RPMI7951 (cell line): ENCODE measurements around the gene TRIM38. TPM values are rescaled to one million over a fixed set of nuclear protein-coding genes. Genes with fewer than 3 reads are reported as not detected.
A peak's percentile ranks its signal among the peaks of the same experiment; 100 is the strongest.
"Not testable (repeated sequence)": the region's sequence is repeated elsewhere in the genome, so short reads cannot be mapped to it uniquely, and the experiment has no call there.

ENCODE experiments used
- DNase-seq: peaks from one replicate; pipeline ENCODE4 v3.0.0-alpha.2; 2012; ENCODE audit warnings: low read depth
- total RNA-seq: library from RNA; depleted of rRNA; stranded (reverse); fragments of >200 nt; shearing (Covaris generic); gene quantifications from 2 replicates; pipeline ENCODE4 v1.2.3, GENCODE V29; 2014; rRNA removed

TRIM38 gene, protein sequence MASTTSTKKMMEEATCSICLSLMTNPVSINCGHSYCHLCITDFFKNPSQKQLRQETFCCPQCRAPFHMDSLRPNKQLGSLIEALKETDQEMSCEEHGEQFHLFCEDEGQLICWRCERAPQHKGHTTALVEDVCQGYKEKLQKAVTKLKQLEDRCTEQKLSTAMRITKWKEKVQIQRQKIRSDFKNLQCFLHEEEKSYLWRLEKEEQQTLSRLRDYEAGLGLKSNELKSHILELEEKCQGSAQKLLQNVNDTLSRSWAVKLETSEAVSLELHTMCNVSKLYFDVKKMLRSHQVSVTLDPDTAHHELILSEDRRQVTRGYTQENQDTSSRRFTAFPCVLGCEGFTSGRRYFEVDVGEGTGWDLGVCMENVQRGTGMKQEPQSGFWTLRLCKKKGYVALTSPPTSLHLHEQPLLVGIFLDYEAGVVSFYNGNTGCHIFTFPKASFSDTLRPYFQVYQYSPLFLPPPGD
- 7.7 and 9.1 TPM in 2 replicates for total RNA-seq

DNA sequence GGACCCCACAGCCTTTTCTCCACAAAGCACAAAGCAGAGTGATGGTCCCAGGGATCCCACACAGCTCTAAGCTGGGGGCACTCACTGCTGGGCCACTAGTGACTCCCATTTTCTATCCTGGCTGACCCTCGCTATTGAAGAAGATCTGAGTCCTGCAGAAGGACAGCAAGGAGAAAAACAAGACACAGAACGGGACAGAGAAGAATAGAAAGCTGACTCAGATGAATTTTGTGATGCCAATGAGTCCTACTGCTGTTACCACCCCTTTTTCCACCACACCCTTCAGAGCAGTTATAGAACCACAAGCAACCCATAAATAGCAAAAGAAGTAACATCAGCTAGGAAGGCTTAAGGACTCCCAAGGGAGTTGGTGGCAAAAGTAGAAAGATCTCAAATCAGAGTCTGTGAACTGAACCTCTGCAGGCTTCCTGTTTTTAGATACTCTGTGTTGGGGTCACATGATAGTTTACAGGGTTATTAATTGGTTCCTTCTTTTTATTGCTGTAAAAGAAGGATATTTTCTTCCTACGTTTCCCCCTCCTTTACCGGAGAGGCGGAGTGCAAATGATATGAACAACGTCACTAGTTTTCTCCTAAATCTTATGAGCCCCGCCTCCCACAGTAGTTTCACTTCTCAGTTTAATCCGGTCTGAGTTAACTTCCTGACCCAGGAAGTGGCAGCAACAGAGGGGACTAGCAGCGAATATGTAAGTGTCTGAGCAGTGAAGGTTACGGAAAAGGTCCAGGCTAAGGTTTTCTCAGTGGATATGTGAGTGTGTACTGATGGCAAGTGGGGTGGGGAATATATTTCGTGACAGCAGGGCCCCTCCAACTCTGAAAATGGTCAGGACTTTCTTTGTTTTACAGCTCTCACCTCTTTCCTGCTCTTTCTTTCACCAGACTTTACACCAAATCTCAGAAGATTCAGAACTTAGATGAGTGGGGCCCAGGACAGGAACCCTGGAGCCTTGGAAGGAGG, at the start of gene TRIM38:
TRIM38 (plus strand) TSS at position 654 of the 979 bp plus-strand sequence. CDS start 3,721 bp downstream, outside the sequence.
- peak; percentile 92 for DNase-seq

DNA sequence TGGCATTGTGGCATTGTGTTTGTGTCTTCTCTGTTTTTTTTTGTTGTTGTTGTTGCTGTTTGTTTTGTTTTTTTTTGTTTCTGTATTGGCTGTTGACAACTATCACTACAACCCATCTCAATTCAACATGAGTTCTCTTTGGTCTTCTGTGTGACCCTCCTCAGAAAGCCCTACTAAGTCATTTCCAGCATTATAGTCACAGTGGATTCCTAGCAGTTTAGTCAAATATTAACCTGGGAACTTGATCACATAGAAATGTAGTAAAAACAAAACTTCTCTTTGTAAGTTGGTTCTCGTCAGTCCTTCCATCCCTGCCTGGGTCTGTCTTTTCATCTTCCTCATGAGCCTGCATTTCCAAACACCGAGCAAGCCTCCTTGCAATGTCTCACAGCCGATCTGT, 48.9 kb upstream of the TRIM38 start:
- no peak for DNase-seq

DNA sequence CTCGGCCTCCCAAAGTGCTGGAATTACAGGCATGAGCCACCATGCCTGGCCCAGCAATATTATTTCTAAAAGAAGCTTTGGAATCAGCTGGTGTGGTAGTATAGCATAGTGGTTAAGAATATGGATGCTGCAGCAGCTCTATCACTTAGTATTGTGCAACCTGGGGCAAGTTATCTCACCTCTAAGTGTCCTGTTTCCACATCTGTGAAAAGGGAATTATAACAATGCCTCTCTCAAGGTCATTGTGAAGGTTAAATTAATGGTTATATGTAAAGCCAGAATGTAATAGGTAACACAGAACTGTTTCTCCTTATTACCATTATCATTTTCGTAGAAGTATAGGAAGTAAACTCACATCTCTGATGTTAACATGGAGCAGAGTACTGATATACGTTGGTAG, 46.3 kb upstream of the TRIM38 start:
- no peak for DNase-seq

DNA sequence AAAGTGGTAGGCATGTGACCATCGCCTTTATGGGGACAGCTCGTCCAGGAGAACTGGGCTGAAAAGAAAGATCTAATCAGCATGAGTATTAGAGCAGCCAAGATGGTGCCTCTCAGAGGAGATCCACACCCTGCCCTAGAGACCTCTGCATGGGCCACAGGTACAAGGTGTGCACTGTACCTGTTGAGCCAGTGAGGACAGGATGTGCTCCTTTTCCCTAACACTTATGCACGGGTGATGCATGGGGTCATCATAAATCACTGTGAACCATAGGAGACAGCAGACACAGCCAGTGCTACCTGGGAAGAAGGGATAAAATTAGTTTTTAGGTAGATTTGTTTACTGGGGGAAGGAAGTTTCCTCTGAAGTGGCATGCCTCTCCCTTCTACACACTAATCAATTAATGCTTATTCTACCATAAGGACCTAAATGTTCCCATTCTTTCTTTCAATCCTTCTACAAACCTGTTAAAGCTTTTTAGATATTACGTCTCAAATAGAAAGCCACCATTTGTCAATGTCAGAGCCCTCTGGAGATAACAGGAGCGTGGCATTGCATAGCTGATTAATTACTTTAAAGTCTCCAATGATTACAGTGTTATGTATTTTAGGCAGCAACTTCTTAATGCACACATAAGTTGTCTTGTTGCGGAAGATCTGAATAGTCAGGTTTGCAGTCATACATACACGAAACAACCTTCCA, 45.7 kb upstream of the TRIM38 start:
- no peak for DNase-seq

DNA sequence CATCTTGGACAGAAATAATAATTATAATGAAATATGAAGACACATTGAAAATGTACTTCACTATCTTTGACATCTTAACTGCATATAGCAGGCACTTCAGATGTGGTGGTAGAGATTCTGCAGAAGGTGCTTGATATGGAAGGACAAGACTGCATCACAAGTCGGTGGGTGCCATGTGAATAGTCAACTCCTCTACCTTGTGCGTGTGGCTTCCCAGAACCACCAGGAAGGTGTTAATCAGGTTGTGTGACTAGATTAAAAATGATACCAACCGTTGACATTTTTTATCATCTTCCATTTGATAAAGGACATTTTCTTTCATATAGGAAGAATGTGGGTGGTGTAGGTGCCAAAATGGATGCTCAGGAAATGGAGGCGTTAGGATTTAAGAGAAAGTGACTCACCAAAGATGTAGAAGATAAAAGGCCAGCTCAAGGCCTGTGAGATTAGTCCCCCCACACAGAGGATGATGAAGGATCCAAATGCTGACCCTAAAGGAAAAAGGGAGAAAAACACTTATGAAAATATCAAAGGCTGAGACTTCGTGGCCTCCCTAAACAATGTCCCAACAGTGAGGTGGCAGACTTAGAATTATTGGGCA, 44.4 kb upstream of the TRIM38 start:
- no peak for DNase-seq

DNA sequence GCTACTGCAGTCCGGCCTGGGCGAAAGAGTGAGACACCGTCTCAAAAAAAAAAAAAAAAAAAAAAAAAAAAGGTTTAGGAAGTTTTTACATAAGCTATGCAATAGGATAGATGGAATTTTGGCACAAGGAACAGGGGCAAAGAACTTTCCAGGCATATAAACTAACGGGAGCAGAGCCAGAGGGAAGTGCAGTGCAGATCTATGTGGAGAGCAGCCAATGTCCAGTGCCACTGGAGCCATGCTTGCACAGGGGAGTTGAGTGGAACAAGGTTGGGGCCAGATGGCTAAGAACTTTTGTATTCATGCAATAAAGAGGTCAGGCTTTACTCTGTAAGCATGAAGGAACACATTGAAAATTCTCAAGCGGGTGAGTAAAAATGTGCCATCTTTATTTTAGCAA, 42.9 kb upstream of the TRIM38 start:
- DNase-seq = no peak

DNA sequence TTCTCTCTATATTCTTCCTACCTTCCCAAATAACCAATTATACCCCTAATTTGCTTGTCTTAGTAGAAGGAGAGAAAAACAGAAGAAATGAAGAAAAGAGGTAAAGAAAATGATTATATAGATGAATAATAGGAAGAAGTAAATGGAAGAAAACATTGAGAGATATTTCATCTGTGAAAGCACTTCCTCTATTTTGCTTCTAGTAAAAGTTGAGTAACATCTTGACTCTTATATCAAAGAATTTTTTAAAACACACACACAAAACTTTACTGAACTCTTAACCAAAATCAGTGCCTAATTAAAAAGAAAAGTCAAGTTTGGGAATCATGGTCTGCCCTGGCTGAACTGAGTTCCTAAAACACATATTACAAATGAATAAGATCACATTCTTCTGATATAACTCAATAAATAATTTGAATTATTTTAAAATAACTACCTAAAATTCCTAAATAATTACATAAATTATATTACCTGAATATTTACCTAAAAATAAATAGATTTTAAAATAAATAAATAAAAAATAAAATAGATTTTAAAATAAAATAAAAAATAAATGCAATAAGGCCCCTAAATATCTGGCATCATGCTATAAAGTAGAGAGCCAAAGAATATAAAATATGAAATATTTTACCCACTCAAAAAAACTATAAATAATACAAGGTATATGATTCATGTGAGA, 40.9 kb upstream of the TRIM38 start:
- no peak for DNase-seq

DNA sequence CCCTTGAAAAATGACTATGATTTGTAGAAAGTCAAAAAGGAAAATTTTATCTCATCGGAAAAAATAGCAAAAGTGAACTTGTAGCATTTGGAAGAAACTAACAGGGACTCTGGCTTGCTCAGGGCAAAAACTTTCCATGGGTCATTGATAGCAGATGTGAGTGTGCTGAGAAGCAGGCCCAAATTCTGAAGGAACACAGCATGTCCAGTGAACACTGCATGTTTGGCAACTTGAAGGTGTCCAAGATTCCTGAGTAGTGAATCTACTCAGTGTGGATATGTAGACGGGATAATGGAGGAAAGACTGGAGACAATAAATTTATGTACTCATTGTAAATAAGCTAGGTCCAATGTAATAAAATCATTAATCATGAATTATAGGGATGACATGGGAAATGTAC, 40.3 kb upstream of the TRIM38 start:
- DNase-seq = no peak

DNA sequence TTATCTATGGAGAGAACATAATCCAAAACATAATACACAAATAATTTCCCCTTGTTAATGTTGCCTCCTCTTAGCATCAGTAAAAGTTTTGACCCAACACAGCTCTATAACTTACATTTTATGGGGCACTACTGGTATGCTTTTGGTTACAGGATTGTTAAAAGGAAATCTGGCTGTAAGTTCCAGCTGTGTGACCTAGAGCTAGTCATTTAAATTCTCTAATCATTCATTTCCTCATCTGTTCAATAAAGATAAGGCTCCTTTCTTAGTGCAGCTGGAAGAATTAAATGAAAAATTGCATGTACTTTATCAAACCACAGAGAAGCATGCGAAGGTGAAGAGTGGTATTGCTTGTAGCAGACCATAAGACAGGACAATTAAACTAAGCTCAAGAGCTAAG, 36.7 kb upstream of the TRIM38 start:
- DNase-seq = no peak

DNA sequence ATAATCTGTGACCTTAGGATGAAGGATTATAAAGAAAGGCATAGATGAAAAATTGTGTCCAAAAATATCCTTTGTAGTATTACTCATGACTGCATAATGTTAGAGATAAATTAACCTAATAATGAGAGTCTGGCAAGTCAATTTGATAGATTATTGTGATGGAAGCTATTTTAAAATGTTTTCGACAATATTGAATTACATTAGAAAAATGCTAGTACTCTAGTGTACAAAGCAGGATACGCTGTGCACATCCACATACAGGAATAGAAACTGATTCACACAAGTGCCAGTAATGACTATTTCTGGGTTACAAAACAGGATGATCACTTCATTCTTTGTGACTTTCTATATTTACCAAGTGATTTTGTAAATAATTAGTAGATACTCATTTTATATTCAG, 35.4 kb upstream of the TRIM38 start:
- no peak for DNase-seq

DNA sequence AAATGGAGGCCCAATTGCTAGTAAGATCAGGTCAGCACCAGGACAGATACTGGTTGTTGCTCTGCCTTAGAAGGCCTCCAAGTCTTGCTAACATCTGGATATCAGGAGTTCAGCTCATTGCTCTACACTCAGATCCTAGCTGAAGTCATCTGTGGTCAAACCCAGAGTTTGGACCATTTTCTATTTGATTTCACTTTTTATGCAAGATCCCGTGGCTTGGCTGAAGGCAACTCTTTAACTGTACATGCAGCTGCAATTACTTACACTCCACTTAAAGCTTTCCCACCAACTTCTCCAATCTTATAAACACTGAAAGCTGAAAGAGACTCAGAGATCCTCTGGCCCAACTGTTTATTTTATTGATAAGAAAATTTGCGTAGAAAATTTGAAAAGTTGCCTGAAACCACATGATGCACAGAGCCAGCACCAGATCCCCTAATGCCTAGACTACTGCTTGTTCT, 34.8 kb upstream of the TRIM38 start:
- DNase-seq = peak; percentile 9

DNA sequence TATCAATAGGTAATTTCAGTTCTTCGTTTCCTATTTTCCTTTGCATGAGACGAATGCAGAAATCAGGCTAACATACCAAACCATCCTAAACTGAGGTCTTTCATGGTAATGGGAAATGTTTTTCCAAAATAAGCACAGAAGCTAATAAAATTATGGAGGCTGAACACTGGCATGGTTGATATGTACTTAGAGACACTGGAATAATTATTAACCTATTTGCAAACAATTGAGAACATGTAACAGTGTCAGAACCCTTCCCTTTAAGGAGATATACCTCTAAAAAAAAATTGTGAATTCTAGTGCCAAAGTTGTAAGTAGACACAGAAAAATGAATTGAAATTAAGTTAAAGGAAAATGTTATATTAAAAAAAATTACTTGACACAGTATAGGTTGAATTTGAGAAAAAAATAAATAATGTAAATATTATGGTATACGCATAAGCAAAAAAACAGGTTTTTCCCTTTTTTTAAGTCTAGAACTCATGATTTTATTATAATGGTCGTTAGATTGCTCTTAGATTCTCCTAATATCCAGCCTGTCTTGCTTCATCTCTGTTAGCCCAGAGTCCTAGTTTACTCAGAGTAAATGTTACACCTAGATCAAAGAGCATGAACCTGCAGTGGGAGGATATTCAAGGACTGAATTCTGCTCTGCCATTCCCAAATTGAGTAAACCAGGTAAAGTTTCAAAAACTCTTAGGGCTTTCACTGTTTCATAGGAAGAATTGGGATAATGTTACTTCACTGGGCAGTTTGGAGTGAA, 33.9 kb upstream of the TRIM38 start:
- DNase-seq = no peak

DNA sequence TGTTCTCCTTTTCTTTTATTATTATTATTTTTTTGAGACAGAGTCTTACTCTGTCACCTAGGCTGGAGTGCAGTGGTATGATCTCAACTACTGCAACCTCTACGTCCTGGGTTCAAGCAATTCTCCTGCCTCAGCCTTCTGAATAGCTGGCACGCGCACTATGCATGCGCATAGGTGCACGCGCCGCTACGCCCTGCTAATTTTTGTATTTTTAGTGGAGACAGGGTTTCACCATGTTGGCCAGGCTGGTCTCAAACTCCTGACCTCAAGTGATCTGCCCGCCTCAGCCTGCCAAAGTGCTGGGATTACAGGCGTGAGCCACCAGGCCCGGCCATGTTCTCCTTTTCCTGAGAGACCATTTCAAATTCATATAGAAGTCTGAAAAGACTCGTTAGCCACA, 32.8 kb upstream of the TRIM38 start:
- DNase-seq = not testable (repeated sequence)

DNA sequence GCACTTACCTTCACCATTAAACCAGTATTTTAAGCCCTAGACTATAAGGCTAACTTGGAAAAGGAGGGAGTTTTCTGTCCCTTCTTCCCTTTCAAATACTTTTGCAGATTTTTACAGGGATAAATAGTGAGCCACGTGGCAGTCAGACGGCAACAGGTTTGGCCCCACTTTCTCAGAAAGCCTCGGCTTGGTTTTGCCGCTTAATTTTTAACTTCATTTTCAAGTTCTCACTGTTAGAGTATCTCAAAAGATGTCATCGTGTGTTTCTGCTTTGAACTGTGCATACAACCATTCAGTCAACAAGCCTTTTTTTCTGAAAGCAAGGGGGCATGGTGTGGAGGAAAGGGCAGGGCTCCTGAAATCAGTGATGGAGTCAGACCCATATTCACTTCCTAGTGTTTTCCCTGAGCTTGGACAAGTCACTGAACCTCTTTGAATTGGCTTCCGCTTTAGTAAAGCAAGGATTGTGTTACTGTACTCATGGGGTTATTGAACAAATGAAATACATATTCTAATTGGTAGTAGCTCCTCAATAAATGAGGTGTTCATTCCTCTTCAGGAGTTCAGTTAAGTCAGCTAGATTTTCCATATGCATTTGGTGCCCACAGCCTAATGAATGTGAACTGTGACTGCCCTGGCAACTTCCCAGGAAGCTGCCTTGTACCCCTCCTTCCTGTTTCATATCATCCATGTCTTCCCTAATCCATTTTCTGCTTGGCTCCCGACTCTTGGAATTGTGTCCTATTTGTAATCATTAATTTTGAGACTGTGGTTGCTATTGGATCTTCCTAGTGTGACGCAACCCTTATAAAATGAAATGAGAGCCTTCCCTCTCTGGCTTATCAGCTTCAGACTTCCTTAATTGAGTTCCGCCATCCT, 31.8 kb upstream of the TRIM38 start, which contains the start of gene SLC17A2:
SLC17A2 (minus strand) TSS at position 160 of the 879 bp plus-strand sequence. CDS start 4,895 bp downstream, outside the sequence.
- no peak for DNase-seq

DNA sequence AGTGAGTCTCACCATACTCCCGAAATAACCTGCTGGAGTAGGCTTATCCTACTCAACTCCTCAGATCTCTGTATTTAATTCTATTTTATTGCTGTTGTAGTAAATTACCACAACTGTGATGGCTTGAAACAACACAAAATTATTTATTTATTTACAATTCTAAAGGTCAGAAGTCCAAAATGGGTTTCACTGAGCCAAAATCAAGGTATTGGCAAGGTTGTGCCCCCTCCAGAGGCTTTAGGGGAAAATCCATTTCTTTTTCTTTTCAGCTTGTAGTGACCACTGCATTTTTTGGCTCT, 31.2 kb upstream of the TRIM38 start:
- no peak for DNase-seq

DNA sequence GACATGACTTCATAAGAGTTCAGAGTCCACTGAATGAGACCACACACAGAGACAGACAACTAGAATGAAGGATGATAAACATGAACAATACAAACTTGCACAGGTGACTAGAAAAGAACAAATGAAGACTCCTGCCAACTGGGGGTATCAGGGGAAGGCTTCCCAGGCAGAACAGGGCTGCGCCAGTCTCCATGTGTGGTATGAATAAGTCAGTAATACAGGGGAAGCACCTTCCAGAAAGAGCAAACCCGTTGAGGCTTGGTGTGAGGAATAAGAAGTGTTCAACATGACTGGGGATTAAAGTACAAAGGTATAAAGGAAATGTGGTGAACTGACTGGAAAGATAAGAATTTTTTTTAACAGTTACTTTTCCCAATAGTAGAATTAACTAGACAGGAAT, 28.4 kb upstream of the TRIM38 start:
- no peak for DNase-seq

DNA sequence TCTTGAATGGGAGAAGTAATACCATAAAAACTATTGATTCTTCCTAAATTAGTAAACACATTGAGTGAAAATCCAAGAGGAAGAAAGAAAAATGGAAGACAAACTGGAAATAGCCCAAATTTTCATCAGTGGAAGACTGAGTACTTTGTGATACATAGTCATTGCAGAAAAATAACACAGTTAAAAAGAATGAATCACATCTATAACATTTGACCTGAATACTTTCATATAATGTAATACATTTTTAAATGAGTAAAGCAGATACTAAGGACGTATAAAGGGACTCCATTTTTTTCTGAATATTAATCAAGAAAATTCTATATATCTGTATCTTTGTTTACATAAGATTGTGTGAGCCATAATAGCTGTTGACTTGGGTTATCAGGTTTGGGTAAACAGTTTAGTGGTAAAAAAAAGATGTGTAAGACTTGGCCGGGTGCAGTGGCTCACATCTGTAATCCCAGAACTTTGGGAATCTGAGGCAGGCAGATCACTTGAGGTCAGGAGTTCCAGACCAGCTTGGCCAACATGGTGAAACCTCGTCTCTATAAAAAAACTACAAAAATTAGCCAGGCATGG, 27.8 kb upstream of the TRIM38 start:
- no peak for DNase-seq

DNA sequence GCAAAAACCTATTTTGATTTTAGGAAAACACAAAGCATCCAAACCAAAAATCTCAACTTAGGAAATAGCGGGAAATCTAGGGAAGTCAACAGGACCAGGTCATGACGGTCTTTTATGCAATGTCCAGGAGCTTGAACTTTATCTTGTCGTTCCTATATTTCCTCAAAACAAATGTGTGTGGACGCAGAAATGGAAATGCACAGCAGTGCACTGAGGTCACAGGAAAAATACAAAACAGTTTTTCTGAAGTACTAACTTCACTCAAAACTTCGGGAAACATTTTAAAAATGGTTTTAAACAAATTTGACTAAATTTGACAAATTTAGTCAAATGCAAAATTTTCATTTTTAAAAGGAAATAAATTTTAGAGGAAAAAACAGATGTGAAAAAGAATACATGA, 26.6 kb upstream of the TRIM38 start:
- no peak for DNase-seq

DNA sequence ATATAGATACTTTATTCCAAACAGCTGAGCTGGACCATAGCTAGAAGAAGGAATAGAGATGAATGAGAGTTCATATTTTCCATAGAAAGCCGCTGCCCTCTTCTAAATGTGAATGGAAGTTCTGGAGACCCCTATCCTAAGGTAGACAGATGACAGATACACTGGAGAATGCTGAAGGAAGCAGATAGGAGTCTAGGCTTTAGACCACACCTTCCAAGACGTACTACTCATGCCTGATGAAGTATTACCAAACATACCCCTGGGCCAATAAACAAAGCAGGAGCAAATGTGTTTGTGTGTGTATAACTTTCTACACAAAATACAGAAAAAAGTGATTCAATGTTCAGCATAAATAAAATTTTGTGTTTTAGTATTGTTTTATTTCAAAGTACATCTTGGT, 23.0 kb upstream of the TRIM38 start:
- DNase-seq = no peak
